Sigmoid colon (tissue), 7 donors: ENCODE data around the gene TMEM145. TPM values are rescaled to one million over a fixed set of nuclear protein-coding genes. Genes with fewer than 3 reads are reported as not detected.
A peak's percentile ranks its signal among the peaks of the same experiment; 100 is the strongest.

Experiments used
- DNase-seq: peaks from one replicate; pipeline ENCODE4 v3.0.0-alpha.2; 2019
- H3K27ac ChIP-seq, 4 donors: fragments of 200-600 bp; sonication (generic); one replicate each; pipeline ENCODE4 v1.5.1; 2016 to 2019; ENCODE audit warnings: mild to moderate bottlenecking in 1 of 4
- H3K27me3 ChIP-seq, 3 donors: fragments of 200-600 bp; sonication (generic); one replicate each; pipeline ENCODE4 v1.5.1; 2019; ENCODE audit warnings: mild to moderate bottlenecking in 1 of 3
- H3K36me3 ChIP-seq, 4 donors: fragments of 200-600 bp; sonication (generic); one replicate each; pipeline ENCODE4 v1.5.1; 2016 to 2019
- H3K4me1 ChIP-seq, 4 donors: fragments of 200-600 bp; sonication (generic); one replicate each; pipeline ENCODE4 v1.5.1; 2017 to 2019
- H3K4me3 ChIP-seq, 4 donors: fragments of 200-600 bp; sonication (generic); one replicate each; pipeline ENCODE4 v1.5.1; 2017 to 2019; ENCODE audit warnings: mild to moderate bottlenecking in 2 of 4, moderate library complexity in 1 of 4
- H3K9me3 ChIP-seq, 4 donors: fragments of 200-600 bp in 3 of 4; sonication (generic) in 3 of 4; one replicate each; pipeline versions ENCODE4 v1.5.1 to v1.6.1; 2013 to 2019
- EP300 ChIP-seq, 4 donors: sonication (generic); formaldehyde crosslinking; IDR thresholded peaks; one replicate each; pipeline ENCODE4 v1.6.1; 2017; ENCODE audit warnings: antibody characterized with exemption in 4 of 4
- POLR2A ChIP-seq, 2 donors: fragments of 450-650 bp; IDR thresholded peaks; one replicate each; pipeline ENCODE4 v1.6.1; 2016; ENCODE audit warnings: antibody characterized with exemption in 2 of 2, mild to moderate bottlenecking in 2 of 2, moderate library complexity in 2 of 2
- POLR2AphosphoS5 ChIP-seq, 4 donors: sonication (generic); formaldehyde crosslinking; IDR thresholded peaks; one replicate each; pipeline ENCODE4 v1.6.1; 2017; ENCODE audit warnings: antibody characterized with exemption in 4 of 4
- WGBS, 2 donors: extraction: QIAGEN DNeasy Blood & Tissue Kit; methylation state at CpG; one replicate each; pipeline ENCODE4 v1.1.7; 2013; 5-methylcytosine and 5-hydroxymethylcytosine counted together
- intact Hi-C: fragments of 100-400 bp; cut with DNase I; formaldehyde crosslinking; loops from one replicate; pipeline ENCODE4 v1.15.1; 2023
- polyA plus RNA-seq, 3 donors: library from polyadenylated mRNA; stranded (reverse); fragments of 200-250 nt; gene quantifications; one replicate each; pipeline ENCODE4 v1.2.3, GENCODE V29; 2013
- total RNA-seq, 4 donors: library from RNA; depleted of rRNA; stranded (reverse); fragments of >200 nt; gene quantifications; one replicate each; pipeline ENCODE4 v1.1.0, GENCODE V29; 2016
- TF ChIP-seq, protein P1 (sequence below), 4 experiments: fragments of 450-650 bp in 3 of 4; fragments of 200-600 bp in 1 of 4; IDR thresholded peaks; one replicate each; pipeline ENCODE4 v1.5.1; 2016 to 2019; ENCODE audit warnings: antibody characterized with exemption in 4 of 4, mild to moderate bottlenecking in 3 of 4, moderate library complexity in 2 of 4
- donor health status: healthy with polysubstance abuse.
- donor health status: Bipolar disorder and iron deficiency.
- donor health status: healthy.

The TMEM145 gene
- total and polyA plus RNA-seq, 7 donors, result 0.54 to 4.4 (median 0.65) TPM; not detected in 3

DNA sequence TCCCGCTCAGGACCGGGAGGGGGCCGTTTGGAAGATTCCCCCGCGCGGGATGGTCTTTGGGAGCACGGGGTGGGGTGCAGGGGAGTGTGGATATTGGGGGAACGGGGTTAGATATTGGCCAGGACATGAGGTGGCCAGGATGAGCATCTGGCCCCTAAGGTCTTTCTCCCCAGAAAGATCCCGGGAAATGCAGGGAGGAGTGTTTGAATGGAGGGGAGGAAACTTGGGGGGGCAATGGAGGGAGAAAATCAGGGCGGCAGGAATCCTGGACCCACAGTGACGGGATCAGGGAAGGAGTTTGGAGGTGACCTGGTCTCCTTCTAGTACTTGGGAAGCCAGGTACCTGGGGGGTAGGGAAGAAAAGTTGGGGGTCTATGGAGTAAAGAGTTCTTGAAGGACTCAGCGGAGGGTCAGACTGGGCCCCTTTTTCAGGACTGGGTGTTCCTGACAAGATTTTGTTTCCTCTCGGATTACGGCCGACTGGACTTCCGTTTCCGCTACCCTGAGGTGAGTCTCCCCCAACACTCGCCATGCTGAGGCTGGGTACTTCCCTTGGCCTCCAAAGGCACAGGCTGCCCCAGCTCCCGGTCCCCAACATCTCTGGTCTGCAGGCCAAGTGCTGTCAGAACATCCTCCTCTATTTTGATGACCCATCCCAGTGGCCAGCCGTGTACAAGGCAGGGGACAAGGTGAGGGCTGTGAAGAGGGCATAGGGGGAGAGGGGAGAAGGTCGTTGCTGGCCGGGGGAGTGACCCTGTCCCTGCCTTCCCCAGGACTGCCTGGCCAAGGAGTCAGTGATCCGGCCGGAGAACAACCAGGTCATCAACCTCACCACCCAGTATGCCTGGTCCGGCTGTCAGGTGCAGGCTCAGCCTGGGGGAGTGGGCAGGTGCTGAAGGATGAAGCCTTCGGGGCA is 989 bp downstream of the TMEM145 start:
- Histone ChIP-seq H3K36me3 (no peaks in the 10 kb centered on the region), H3K27me3 (peaks cover 9 to 54% (median 39%) of the 10 kb centered on the region in 3 donors), H3K9me3 (no peaks in the 10 kb centered on the region), H3K4me3 (peak overlapping the region in 1 of 4 donors; percentile 49), H3K4me1 (peaks cover 0 to 14% (median 13%) of the 10 kb centered on the region in 4 donors), H3K27ac (no peak overlapping the region)
- 29 to 33% methylated on average over 26 of the region's 26 CpGs for WGBS, 2 donors
- TF ChIP-seq POLR2AphosphoS5 (IDR thresholded peaks at IDR 0.05), result no peak
- TF ChIP-seq, protein P1, sequence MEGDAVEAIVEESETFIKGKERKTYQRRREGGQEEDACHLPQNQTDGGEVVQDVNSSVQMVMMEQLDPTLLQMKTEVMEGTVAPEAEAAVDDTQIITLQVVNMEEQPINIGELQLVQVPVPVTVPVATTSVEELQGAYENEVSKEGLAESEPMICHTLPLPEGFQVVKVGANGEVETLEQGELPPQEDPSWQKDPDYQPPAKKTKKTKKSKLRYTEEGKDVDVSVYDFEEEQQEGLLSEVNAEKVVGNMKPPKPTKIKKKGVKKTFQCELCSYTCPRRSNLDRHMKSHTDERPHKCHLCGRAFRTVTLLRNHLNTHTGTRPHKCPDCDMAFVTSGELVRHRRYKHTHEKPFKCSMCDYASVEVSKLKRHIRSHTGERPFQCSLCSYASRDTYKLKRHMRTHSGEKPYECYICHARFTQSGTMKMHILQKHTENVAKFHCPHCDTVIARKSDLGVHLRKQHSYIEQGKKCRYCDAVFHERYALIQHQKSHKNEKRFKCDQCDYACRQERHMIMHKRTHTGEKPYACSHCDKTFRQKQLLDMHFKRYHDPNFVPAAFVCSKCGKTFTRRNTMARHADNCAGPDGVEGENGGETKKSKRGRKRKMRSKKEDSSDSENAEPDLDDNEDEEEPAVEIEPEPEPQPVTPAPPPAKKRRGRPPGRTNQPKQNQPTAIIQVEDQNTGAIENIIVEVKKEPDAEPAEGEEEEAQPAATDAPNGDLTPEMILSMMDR (IDR thresholded peaks at IDR 0.05), result peak in 1 of 4 experiments; percentile 24
- no peak for TF ChIP-seq EP300 (IDR thresholded peaks at IDR 0.05)
- no peak for TF ChIP-seq POLR2A (IDR thresholded peaks at IDR 0.05)
- no peak for DNase-seq
- intact Hi-C loops, result no loop called here

DNA sequence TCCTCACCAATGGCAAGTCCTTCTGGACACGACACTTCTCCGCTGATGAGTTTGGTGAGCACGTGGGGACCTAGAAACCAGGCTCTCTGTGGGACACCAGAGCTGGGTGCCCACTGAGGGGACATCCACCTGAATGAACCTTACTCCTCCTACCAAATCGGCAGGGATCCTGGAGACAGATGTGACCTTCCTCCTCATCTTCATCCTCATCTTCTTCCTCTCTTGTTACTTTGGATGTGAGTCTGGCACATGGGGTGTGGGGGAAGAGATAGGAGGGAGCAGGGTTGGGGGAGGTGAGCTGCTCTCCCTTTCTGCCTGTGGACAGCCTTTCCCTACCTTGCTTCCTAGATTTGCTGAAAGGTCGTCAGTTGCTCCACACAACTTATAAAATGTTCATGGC is 1.9 kb downstream of the TMEM145 start:
- DNase-seq, result no peak
- 65 to 76% methylated on average over 5 of the region's 5 CpGs for WGBS, 2 donors
- Histone ChIP-seq H3K4me1 (peaks cover 0 to 14% (median 13%) of the 10 kb centered on the region in 4 donors), H3K4me3 (no peak overlapping the region), H3K27me3 (peaks cover 9 to 49% (median 31%) of the 10 kb centered on the region in 3 donors), H3K36me3 (no peaks in the 10 kb centered on the region), H3K27ac (no peak overlapping the region), H3K9me3 (no peaks in the 10 kb centered on the region)
- intact Hi-C loops, result no loop called here
- TF ChIP-seq EP300 (IDR thresholded peaks at IDR 0.05), result no peak
- no peak for TF ChIP-seq POLR2A (IDR thresholded peaks at IDR 0.05)
- TF ChIP-seq, protein P1 (IDR thresholded peaks at IDR 0.05), result no peak
- TF ChIP-seq POLR2AphosphoS5 (IDR thresholded peaks at IDR 0.05), result no peak

DNA sequence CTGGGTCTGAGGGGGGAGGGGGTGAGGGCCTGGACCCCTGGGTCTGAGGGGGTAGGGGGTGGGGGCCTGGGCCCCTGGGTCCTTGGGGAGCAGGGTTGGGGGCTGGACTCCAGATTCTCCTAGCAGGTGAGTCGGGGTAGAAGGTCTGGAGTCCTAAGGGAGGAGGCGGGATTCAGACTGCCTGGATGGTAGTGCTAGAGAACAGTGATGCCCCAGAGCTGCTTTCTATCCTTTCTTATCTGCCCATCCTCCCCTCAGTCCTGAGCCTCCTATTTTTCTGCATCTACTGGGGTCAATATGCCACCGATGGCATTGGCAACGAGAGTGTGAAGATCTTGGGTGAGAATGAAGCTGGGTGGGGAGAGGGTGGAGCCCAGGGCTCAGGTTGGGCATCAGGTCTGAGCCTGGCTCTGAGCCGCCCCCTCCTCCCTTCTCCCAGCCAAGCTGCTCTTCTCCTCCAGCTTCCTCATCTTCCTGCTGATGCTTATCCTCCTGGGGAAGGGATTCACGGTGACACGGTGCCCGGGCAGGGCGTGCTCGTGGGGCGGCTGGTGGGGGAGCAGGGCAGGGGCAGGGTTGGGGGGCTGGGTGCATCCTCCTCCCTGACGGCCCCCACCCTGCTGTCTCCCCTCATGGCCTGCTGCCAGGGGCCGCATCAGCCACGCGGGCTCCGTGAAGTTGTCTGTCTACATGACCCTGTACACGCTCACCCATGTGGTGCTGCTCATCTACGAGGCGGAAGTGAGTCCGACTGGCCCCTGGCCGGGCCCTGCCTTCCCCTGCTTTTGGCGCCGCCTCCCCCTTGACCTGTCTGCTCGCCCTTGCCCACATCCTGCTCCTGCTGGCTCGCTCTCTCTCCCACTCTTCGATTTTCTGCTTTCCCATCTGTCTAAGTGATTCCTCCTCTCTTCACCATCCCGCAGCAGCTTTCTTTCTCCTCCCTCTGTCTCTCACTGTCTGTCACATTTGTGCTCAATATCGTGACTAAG is 3.4 kb downstream of the TMEM145 start:
- Histone ChIP-seq H3K27me3 (peaks cover 9 to 34% (median 23%) of the 10 kb centered on the region in 3 donors), H3K4me3 (no peak overlapping the region), H3K27ac (no peak overlapping the region), H3K9me3 (no peaks in the 10 kb centered on the region), H3K36me3 (no peaks in the 10 kb centered on the region), H3K4me1 (peaks cover 0 to 14% (median 13%) of the 10 kb centered on the region in 4 donors)
- 17 to 32% methylated on average over 28 of the region's 28 CpGs for WGBS, 2 donors
- TF ChIP-seq POLR2AphosphoS5 (IDR thresholded peaks at IDR 0.05), result no peak
- no peak for TF ChIP-seq EP300 (IDR thresholded peaks at IDR 0.05)
- TF ChIP-seq, protein P1 (IDR thresholded peaks at IDR 0.05), result no peak
- no peak for TF ChIP-seq POLR2A (IDR thresholded peaks at IDR 0.05)
- no peak for DNase-seq
- intact Hi-C loops, result no loop called here

GRCh38 chr19:42317535-42317934 is 4.4 kb downstream of the TMEM145 start:
- Histone ChIP-seq H3K9me3 (no peaks in the 10 kb centered on the region), H3K27ac (no peak overlapping the region), H3K4me3 (no peak overlapping the region), H3K27me3 (peaks cover 2 to 28% (median 23%) of the 10 kb centered on the region in 3 donors), H3K36me3 (no peaks in the 10 kb centered on the region), H3K4me1 (peaks cover 0 to 13% (median 13%) of the 10 kb centered on the region in 4 donors)
- WGBS, 2 donors, result 85 to 89% methylated on average over 13 of the region's 13 CpGs
- TF ChIP-seq, protein P1 (IDR thresholded peaks at IDR 0.05), result no peak
- TF ChIP-seq POLR2A (IDR thresholded peaks at IDR 0.05) (no peak), EP300 (IDR thresholded peaks at IDR 0.05) (no peak)
- intact Hi-C loops, result no loop called here
- DNase-seq, result no peak
